IMR-90 (cell line): ENCODE measurements around the gene PARD3.

ENCODE experiments used
- CEBPB ChIP-seq: IDR thresholded peaks from 2 replicates; pipeline ENCODE4 v1.6.1; 2012; ENCODE audit warnings: low read depth, low read length, improper control_type of control experiment
- CTCF ChIP-seq: conservative IDR thresholded peaks from 2 replicates; pipeline ENCODE4 v1.5.1; 2012; ENCODE audit warnings: mild to moderate bottlenecking, low read depth, low read length, improper control_type of control experiment
- ELK1 ChIP-seq: fragments of 150-350 bp; IDR thresholded peaks from 2 replicates; pipeline ENCODE4 v1.6.1; 2016; ENCODE audit warnings: low read depth, mild to moderate bottlenecking, low read length, moderate library complexity, borderline replicate concordance
- MAFK ChIP-seq: IDR thresholded peaks from 2 replicates; pipeline ENCODE4 v1.6.1; 2012; ENCODE audit warnings: low read depth, low read length, improper control_type of control experiment
- POLR2A ChIP-seq: IDR thresholded peaks from 2 replicates; pipeline ENCODE4 v1.6.1; 2012; ENCODE audit warnings: mild to moderate bottlenecking, low read depth, low read length
- RAD21 ChIP-seq: IDR thresholded peaks from 2 replicates; pipeline ENCODE4 v1.6.1; 2012; ENCODE audit warnings: low read length, improper control_type of control experiment
- RCOR1 ChIP-seq: IDR thresholded peaks from 2 replicates; pipeline ENCODE4 v1.6.1; 2012; ENCODE audit warnings: mild to moderate bottlenecking, low read length, improper control_type of control experiment; ENCODE audit not compliant: insufficient replicate concordance
- USF2 ChIP-seq: fragments of 150-350 bp; IDR thresholded peaks from 2 replicates; pipeline ENCODE4 v1.6.1; 2017; ENCODE audit warnings: mild to moderate bottlenecking, antibody characterized with exemption, low read length, low read depth

DNA sequence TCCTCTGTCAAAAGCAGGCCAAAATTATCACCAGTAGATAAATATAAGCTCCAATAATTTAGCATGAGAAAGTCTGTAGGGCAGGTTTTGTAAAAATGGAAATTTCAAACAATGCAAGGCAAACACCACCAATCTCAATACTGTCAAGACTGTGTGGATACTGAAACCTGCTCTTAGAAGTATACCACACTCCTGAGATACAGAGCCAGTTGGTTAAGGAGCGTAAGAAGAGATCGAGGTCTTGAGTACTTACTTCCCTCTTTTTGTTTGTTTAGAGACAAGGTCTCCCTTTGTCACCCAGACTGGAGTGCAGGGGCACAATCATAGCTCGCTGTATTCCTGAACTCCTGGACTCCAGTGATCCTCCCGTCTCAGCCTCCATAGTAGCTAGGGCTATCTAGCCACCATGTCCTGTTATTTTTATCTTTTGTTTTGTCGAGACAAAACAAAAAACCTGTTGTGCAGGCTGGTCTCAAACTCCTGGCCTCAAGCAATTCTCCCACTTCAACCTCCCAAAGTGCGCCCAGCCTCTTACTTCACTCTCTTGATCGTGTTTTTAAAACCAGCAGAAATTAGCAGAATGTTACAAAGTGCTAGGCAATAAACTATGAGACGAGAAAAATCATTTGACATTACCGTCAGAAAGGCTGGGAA is 205.7 kb downstream of the PARD3 start:
- no peak for TF ChIP-seq CTCF
- TF ChIP-seq RCOR1, result no peak
- TF ChIP-seq USF2, result no peak
- no peak for TF ChIP-seq POLR2A
- no peak for TF ChIP-seq ELK1
- no peak for TF ChIP-seq CEBPB
- no peak for TF ChIP-seq MAFK
- no peak for TF ChIP-seq RAD21
